Activated T-helper 17 cell treated with anti-CD3 and anti-CD28 coated beads, Interleukin-2, amount 50 U/mL, for 72 hours (primary cell): ENCODE data around the gene SEPHS1. TPM values are rescaled to one million over a fixed set of nuclear protein-coding genes. Genes with fewer than 3 reads are reported as not detected.

Experiments used
- ATAC-seq: fragments of 150-1000 bp; cut with Tn5 transposase; replicated peaks from 2 replicates; pipeline ENCODE4 v1.10.0; 2021; ENCODE audit warnings: mild to moderate bottlenecking, moderate library complexity
- H3K27ac Mint-ChIP-seq: one replicate; pipeline ENCODE4 v1.8.0; 2022; ENCODE audit warnings: mixed read lengths
- H3K27me3 Mint-ChIP-seq: one replicate; pipeline ENCODE4 v1.8.0; 2022; ENCODE audit warnings: mixed read lengths
- H3K36me3 Mint-ChIP-seq: one replicate; pipeline ENCODE4 v1.8.0; 2022; ENCODE audit warnings: low read depth, mild to moderate bottlenecking, mixed read lengths
- H3K4me1 Mint-ChIP-seq: one replicate; pipeline ENCODE4 v1.8.0; 2022; ENCODE audit warnings: mixed read lengths
- H3K4me3 Mint-ChIP-seq: one replicate; pipeline ENCODE4 v1.8.0; 2022; ENCODE audit warnings: mild to moderate bottlenecking, mixed read lengths
- H3K9me3 Mint-ChIP-seq: one replicate; pipeline ENCODE4 v1.8.0; 2022; ENCODE audit warnings: mixed read lengths
- total RNA-seq, 2 donors: library from RNA; stranded (reverse); gene quantifications; one replicate each; pipeline ENCODE4 v1.2.3, GENCODE V29; 2022

SEPHS1 gene
- total RNA-seq, 2 donors from 2014 or later: 40.4 to 73.7 TPM

- no peak overlapping the region for H3K4me3 Mint-ChIP-seq
- H3K4me1 Mint-ChIP-seq: no peaks in the 10 kb centered on the region
- H3K27ac Mint-ChIP-seq: no peak overlapping the region
- H3K27me3 Mint-ChIP-seq: no peaks in the 10 kb centered on the region
- H3K9me3 Mint-ChIP-seq: no peaks in the 10 kb centered on the region
- no peak for ATAC-seq
- H3K36me3 Mint-ChIP-seq: peaks cover 100% of the 10 kb centered on the region
These were observed 20.6 kb downstream of the SEPHS1 start for GRCh38 chr10:13327534-13327933.

- ATAC-seq: no peak
- H3K9me3 Mint-ChIP-seq: no peaks in the 10 kb centered on the region
- H3K27ac Mint-ChIP-seq: no peak overlapping the region
- peaks cover 86% of the 10 kb centered on the region for H3K36me3 Mint-ChIP-seq
- no peak overlapping the region for H3K4me3 Mint-ChIP-seq
- no peaks in the 10 kb centered on the region for H3K4me1 Mint-ChIP-seq
- H3K27me3 Mint-ChIP-seq: no peaks in the 10 kb centered on the region
These were observed 25.4 kb downstream of the SEPHS1 start for GRCh38 chr10:13322615-13323148.

GRCh38 chr10:13321576-13321975 lies 26.5 kb downstream of the SEPHS1 start:
- no peak for ATAC-seq
- Mint-ChIP-seq H3K9me3 (no peaks in the 10 kb centered on the region), H3K36me3 (peaks cover 75% of the 10 kb centered on the region), H3K4me3 (no peak overlapping the region), H3K4me1 (no peaks in the 10 kb centered on the region), H3K27ac (no peak overlapping the region), H3K27me3 (no peaks in the 10 kb centered on the region)

- H3K36me3 Mint-ChIP-seq: peaks cover 51% of the 10 kb centered on the region
- no peaks in the 10 kb centered on the region for H3K27me3 Mint-ChIP-seq
- H3K4me1 Mint-ChIP-seq: no peaks in the 10 kb centered on the region
- no peak overlapping the region for H3K4me3 Mint-ChIP-seq
- H3K9me3 Mint-ChIP-seq: no peaks in the 10 kb centered on the region
- no peak overlapping the region for H3K27ac Mint-ChIP-seq
- no peak for ATAC-seq
These were observed 28.9 kb downstream of the SEPHS1 start for GRCh38 chr10:13319166-13319565.

GRCh38 chr10:13317474-13317873 lies 30.6 kb downstream of the SEPHS1 start:
- Mint-ChIP-seq H3K4me3 (no peak overlapping the region), H3K27me3 (no peaks in the 10 kb centered on the region), H3K4me1 (no peaks in the 10 kb centered on the region), H3K27ac (no peak overlapping the region), H3K9me3 (no peaks in the 10 kb centered on the region), H3K36me3 (peaks cover 34% of the 10 kb centered on the region)
- no peak for ATAC-seq

- H3K36me3 Mint-ChIP-seq: peaks cover 27% of the 10 kb centered on the region
- H3K4me3 Mint-ChIP-seq: no peak overlapping the region
- H3K4me1 Mint-ChIP-seq: no peaks in the 10 kb centered on the region
- H3K27me3 Mint-ChIP-seq: no peaks in the 10 kb centered on the region
- no peak for ATAC-seq
- H3K27ac Mint-ChIP-seq: no peak overlapping the region
- no peaks in the 10 kb centered on the region for H3K9me3 Mint-ChIP-seq
These were observed 31.3 kb downstream of the SEPHS1 start for GRCh38 chr10:13316635-13317311.

- Mint-ChIP-seq H3K27ac (no peak overlapping the region), H3K4me1 (no peaks in the 10 kb centered on the region), H3K36me3 (peaks cover 20% of the 10 kb centered on the region), H3K9me3 (no peaks in the 10 kb centered on the region), H3K4me3 (no peak overlapping the region), H3K27me3 (no peaks in the 10 kb centered on the region)
- no peak for ATAC-seq
These were observed 32.7 kb downstream of the SEPHS1 start for GRCh38 chr10:13315361-13315760.

- no peaks in the 10 kb centered on the region for H3K9me3 Mint-ChIP-seq
- peaks cover under 1% of the 10 kb centered on the region for H3K36me3 Mint-ChIP-seq
- ATAC-seq: no peak
- H3K27me3 Mint-ChIP-seq: no peaks in the 10 kb centered on the region
- no peak overlapping the region for H3K27ac Mint-ChIP-seq
- no peak overlapping the region for H3K4me3 Mint-ChIP-seq
- H3K4me1 Mint-ChIP-seq: no peaks in the 10 kb centered on the region
These were observed 36.9 kb downstream of the SEPHS1 start for GRCh38 chr10:13311177-13311575.

- H3K27me3 Mint-ChIP-seq: no peaks in the 10 kb centered on the region
- no peak overlapping the region for H3K27ac Mint-ChIP-seq
- no peak overlapping the region for H3K4me3 Mint-ChIP-seq
- no peaks in the 10 kb centered on the region for H3K4me1 Mint-ChIP-seq
- no peaks in the 10 kb centered on the region for H3K9me3 Mint-ChIP-seq
- peaks cover 5% of the 10 kb centered on the region for H3K36me3 Mint-ChIP-seq
- no peak for ATAC-seq
These were observed 37.4 kb downstream of the SEPHS1 start for GRCh38 chr10:13310518-13311176.

GRCh38 chr10:13309792-13310191 lies 38.3 kb downstream of the SEPHS1 start:
- H3K27ac Mint-ChIP-seq: no peak overlapping the region
- peaks cover 5% of the 10 kb centered on the region for H3K36me3 Mint-ChIP-seq
- no peaks in the 10 kb centered on the region for H3K4me1 Mint-ChIP-seq
- ATAC-seq: no peak
- no peaks in the 10 kb centered on the region for H3K9me3 Mint-ChIP-seq
- H3K27me3 Mint-ChIP-seq: no peaks in the 10 kb centered on the region
- H3K4me3 Mint-ChIP-seq: no peak overlapping the region

- Mint-ChIP-seq H3K4me3 (no peak overlapping the region), H3K27ac (no peak overlapping the region), H3K4me1 (no peaks in the 10 kb centered on the region), H3K36me3 (peaks cover 5% of the 10 kb centered on the region), H3K9me3 (no peaks in the 10 kb centered on the region), H3K27me3 (no peaks in the 10 kb centered on the region)
- no peak for ATAC-seq
These were observed 40.0 kb downstream of the SEPHS1 start for GRCh38 chr10:13308096-13308495.

- Mint-ChIP-seq H3K27ac (no peak overlapping the region), H3K4me1 (no peaks in the 10 kb centered on the region), H3K36me3 (peaks cover 15% of the 10 kb centered on the region), H3K27me3 (no peaks in the 10 kb centered on the region), H3K4me3 (no peak overlapping the region), H3K9me3 (no peaks in the 10 kb centered on the region)
- no peak for ATAC-seq
These were observed 42.0 kb downstream of the SEPHS1 start for GRCh38 chr10:13306103-13306502.

GRCh38 chr10:13302821-13303555 lies 45.1 kb downstream of the SEPHS1 start:
- peaks cover 5% of the 10 kb centered on the region for H3K4me1 Mint-ChIP-seq
- peaks cover 15% of the 10 kb centered on the region for H3K36me3 Mint-ChIP-seq
- H3K27me3 Mint-ChIP-seq: no peaks in the 10 kb centered on the region
- ATAC-seq: no peak
- H3K4me3 Mint-ChIP-seq: peak overlapping the region; percentile 84
- no peaks in the 10 kb centered on the region for H3K9me3 Mint-ChIP-seq
- peak overlapping the region; percentile 95 for H3K27ac Mint-ChIP-seq

GRCh38 chr10:13299437-13300287 lies 48.4 kb downstream of the SEPHS1 start, which contains the start of gene PHYH:
Gene PHYH (minus strand): TSS chr10:13300064. CDS start chr10:13300042, 22 bp downstream.
- peak; percentile 81 for ATAC-seq
- Mint-ChIP-seq H3K36me3 (peaks cover 10% of the 10 kb centered on the region), H3K4me3 (peak within 1 kb of the TSS; percentile 84), H3K27me3 (no peaks in the 10 kb centered on the region), H3K4me1 (peaks cover 5% of the 10 kb centered on the region), H3K27ac (peak within 1 kb of the TSS; percentile 83), H3K9me3 (no peaks in the 10 kb centered on the region)
